Measurements from ENCODE around the gene TBPL1.

The TBPL1 gene

GRCh38 chr6:133957227-133957626, 4.2 kb downstream of the TBPL1 start:
- POLR2A ChIA-PET, result no interaction called here
- no peak for TF ChIP-seq CTCF (IDR thresholded peaks at IDR 0.05; ENCODE audit: control extremely low read depth, extremely low read depth, low read depth, missing control alignments)
- CTCF ChIA-PET, result interaction anchor here (1.7 to 2.3 kb wide), 3 partner anchors 16 to 33 kb away, joined by 6 to 18 read pairs (median 6); no protein-coding TSS in a partner anchor
- DNase-seq (ENCODE audit: extremely low spot score), result no peak

DNA sequence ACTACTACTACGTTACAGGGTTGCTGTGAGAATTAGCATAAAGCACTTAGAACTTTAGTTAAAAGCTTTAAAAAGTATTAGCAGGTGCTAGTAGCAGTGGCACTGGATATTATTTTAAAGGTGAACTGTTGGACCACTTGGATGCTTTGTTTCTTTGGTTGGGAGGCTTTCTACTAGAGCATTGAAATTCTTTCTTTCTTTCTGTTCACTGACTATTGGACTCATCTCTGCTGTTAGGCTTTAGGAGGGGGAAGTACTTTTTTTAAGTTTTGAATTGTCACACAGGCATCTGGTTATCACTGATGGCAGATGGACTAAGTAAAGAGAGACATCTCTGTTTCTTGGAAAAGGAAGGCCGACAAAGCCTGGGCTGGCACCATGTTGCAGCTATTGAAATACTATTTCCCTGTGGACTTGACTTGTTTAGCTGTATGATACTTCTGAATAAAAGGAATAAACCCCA, 4.8 kb downstream of the TBPL1 start:
- no peak for TF ChIP-seq CTCF (IDR thresholded peaks at IDR 0.05; ENCODE audit: control extremely low read depth, extremely low read depth, low read depth, missing control alignments)
- CTCF ChIA-PET, result interaction anchor here (0.9 to 2.3 kb wide), 12 partner anchors 9 to 139 kb away, joined by 3 to 18 read pairs (median 6); no protein-coding TSS in a partner anchor

GRCh38 chr6:133958791-133959190, 5.8 kb downstream of the TBPL1 start:
- CTCF ChIA-PET, result interaction anchor here (0.6 to 2.3 kb wide), 12 partner anchors 8 to 138 kb away, joined by 3 to 18 read pairs (median 6); no protein-coding TSS in a partner anchor
- DNase-seq (ENCODE audit: extremely low spot score), result no peak
- POLR2A ChIA-PET, result no interaction called here

More for the DNA sequence above, 4.8 kb downstream of the TBPL1 start:
- DNase-seq (ENCODE audit: extremely low spot score), result no peak
- POLR2A ChIA-PET, result no interaction called here

GRCh38 chr6:133959667-133960368, 6.8 kb downstream of the TBPL1 start:
- no peak for TF ChIP-seq CTCF (IDR thresholded peaks at IDR 0.05; ENCODE audit: control extremely low read depth, extremely low read depth, low read depth, missing control alignments)
- ChIA-PET POLR2A (no interaction called here), CTCF (interaction anchor here (1.0 to 5.8 kb wide), 4 partner anchors 7 to 104 kb away, joined by 3 to 35 read pairs (median 10); partner anchors contain the start of gene TBPL1)
- no peak for DNase-seq (ENCODE audit: extremely low spot score)

More at GRCh38 chr6:133958791-133959190, 5.8 kb downstream of the TBPL1 start:
- TF ChIP-seq CTCF (IDR thresholded peaks at IDR 0.05; ENCODE audit: control extremely low read depth, extremely low read depth, low read depth, missing control alignments), result no peak

- ChIA-PET CTCF (interaction anchor here (0.7 to 5.8 kb wide), 8 partner anchors 9 to 135 kb away, joined by 3 to 35 read pairs (median 4); no protein-coding TSS in a partner anchor), POLR2A (no interaction called here)
- TF ChIP-seq CTCF (IDR thresholded peaks at IDR 0.05; ENCODE audit: control extremely low read depth, extremely low read depth, low read depth, missing control alignments), result no peak
- no peak for DNase-seq (ENCODE audit: extremely low spot score)
Observed at GRCh38 chr6:133961831-133962230, 8.8 kb downstream of the TBPL1 start.

- TF ChIP-seq CTCF (IDR thresholded peaks at IDR 0.05; ENCODE audit: control extremely low read depth, extremely low read depth, low read depth, missing control alignments), result no peak
- ChIA-PET CTCF (interaction anchor here (4.1 to 5.8 kb wide), 2 partner anchors 9 to 100 kb away, joined by 24 to 35 read pairs; no protein-coding TSS in a partner anchor), POLR2A (interaction anchor here (0.7 kb wide), 1 partner anchor 12 kb away, joined by 3 read pairs; no protein-coding TSS in a partner anchor)
- DNase-seq (ENCODE audit: extremely low spot score), result no peak
Observed at GRCh38 chr6:133964052-133964451, 11.0 kb downstream of the TBPL1 start.

All from GM10248 (cell line).